Measurements from ENCODE around the gene NOTO.
"Not testable (repeated sequence)": the region's sequence is repeated elsewhere in the genome, so short reads cannot be mapped to it uniquely, and the experiment has no call there.

Gene NOTO

DNA sequence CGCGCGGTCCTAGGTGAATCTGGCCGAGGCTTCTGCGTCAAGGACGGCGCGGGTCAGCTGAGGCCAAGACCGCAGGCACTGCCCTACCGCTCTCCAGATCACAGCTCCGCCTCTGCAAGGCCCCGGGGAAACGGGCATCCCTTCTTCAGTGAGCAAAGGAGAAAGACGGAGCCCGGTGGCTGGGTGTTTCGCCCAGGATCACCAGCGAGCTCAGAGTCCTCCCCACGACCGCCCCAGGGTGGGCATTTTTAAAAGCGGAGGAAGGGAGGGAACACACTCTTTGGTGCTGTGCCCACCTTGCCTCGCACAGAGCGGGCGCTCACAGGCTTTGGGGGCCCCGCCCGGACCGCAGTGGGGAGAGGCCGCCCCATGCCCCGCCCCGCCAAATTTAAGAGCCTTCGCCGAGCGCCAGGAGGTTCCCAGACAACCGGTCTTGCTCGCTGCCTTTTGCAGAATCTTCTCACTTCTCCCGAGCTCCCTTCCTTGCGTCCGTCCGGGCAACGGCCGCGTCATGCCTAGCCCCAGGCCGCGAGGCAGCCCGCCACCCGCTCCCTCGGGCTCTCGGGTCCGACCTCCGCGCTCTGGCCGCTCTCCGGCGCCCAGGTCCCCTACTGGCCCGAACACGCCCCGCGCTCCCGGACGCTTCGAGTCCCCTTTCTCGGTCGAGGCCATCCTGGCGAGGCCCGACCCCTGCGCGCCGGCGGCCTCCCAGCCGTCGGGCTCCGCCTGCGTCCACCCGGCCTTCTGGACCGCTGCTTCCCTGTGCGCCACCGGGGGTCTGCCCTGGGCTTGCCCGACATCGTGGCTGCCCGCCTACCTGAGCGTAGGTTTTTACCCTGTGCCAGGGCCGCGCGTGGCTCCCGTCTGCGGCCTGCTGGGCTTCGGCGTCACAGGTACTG is at the start of gene NOTO:
NOTO (plus strand) TSS at position 419 of the 899 bp plus-strand sequence; CDS start at position 512, 93 bp downstream.
- DNase-seq, result no peak

DNA sequence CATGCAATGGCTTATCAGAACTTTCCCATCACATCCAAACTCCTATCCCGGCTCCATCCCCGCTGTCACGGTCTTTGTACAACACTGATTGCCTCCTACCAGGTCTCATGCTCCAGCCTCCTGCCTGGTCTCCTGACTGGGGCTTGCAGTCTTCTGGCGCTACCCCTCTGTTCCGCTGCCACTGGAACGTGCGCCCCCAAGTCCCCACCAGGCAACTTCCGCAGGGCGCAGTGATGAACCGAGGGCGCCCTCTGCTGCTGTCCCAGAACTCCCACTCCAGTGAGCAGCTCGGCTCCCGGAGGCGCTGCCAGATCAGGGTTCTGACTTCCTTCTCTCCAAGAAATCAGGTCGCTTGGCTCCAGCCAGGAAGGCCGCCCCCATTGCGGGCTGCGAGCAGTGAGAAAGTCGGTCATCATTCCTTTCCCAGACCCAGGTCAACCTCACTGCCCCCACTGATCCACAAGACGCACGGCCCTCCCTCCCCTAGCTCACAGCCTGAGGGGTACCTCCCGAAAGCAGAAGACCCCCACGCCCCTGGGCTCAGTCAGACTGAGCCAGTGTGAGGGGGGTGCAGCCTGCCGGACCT is 45.7 kb upstream of the NOTO start:
- DNase-seq, result no peak

DNA sequence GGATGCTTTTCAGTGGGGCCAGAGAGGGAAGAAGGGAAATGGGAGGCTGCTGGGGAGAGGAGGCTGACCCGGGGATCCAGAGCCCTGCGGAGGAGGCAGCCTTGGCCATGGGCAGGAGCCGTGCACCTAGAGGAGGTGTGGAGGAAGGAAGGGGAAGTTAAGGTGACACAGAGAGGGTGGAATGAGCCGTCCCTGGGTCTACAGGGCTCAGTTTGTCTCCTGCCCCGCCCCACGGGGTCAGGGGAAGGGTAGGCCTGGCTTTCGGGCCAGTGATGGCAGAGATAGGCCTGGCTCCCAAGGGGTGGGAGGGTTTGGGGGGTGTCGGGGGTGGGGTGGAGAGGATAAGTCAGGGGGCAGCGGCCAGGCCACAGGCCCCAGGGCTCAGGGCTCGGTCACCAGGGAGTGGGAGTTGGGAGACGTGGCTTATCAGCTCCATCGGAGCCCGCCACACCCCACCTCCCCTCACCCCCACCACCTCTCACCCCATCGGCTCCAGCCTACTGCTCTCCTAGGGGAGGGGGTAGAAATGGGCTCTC is 39.5 kb upstream of the NOTO start:
- no peak for DNase-seq

DNA sequence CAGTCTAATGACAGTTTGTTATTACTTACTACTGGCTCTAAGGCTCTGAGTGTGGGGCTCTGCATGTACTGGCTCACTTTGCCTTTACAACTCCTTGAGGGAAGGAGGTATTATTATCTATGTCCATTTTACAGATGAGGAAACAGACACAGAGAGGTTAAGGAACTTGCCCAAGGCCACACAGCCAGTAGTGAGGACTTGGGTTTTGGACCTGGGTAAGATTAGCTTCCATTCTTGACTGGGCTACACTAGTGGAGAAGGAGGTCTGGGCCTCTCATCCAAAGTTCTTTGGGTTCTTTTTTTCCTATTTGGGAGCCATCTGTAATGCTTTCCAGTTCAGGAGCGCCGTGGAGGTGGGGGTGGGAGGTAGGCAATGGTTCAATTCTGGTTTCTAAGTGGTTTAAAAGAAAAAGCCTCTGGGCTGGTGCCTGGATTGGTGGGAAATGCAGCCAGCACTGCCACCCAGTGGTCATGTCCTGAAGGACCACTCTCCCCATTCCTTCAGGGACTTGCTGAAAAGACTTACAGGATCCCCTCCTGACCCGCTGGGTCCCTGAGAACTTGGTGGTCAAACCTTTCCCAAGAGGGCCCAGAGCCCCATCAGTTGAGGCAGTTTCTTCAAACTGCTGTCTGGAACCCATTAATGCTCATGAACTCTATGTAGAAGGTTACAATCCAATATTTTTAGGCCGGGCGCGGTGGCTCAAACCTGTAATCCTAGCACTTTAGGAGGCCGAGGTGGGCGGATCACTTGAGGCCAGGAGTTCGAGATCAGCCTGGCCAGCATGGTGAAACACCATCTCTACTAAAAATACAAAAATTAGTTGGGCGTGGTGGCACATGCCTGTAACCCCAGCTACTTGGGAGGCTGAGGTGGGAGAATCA is 38.6 kb upstream of the NOTO start:
- DNase-seq, result no peak

DNA sequence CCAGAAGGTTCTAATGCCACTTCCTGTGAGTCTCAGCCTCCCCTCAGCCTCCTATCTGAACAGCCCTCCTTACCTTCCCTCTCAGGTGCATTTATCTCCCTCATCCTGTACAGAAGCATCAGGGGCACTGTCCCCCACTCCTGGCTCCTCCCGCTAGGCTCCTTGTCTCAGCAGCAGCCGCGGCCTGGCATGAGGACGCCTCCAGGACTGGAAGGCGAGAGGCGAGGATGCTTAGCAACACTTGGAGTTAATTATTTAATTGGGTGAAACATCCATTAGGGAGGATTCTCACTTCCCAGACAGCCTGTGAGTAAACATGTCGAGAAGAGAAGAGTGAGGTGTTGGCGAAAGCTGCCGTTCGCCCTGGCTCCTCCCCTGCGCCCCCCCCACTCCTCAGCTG is 36.4 kb upstream of the NOTO start:
- DNase-seq, result not testable (repeated sequence)

DNA sequence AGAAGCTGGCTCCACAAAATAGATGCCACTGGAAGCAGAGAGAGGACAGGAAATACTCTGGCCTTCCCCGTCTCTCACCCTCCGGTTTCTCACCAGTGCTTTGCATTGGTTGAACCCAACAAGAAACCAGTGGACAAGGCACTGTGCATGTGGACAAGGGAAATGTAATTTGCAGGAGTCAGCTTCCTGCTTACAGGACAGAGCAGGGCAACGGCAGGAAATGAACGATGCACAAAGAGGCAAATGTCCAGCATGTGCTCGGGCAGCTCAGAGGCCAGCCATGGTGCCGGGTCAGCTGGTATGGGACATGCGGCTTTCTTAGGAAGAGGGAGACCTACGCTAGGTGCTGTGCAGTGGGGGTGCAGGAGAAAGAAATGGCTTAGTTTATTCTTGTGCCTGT is 35.6 kb upstream of the NOTO start:
- not testable (repeated sequence) for DNase-seq

- DNase-seq, result not testable (repeated sequence)
These were observed 34.0 kb upstream of the NOTO start for GRCh38 chr2:73168348-73168747.

- DNase-seq, result not testable (repeated sequence)
These were observed 32.0 kb upstream of the NOTO start for GRCh38 chr2:73170341-73170740.

- DNase-seq, result no peak
These were observed 29.4 kb upstream of the NOTO start for GRCh38 chr2:73172963-73173362.

GRCh38 chr2:73173781-73174180 is 28.6 kb upstream of the NOTO start:
- DNase-seq, result no peak

DNA sequence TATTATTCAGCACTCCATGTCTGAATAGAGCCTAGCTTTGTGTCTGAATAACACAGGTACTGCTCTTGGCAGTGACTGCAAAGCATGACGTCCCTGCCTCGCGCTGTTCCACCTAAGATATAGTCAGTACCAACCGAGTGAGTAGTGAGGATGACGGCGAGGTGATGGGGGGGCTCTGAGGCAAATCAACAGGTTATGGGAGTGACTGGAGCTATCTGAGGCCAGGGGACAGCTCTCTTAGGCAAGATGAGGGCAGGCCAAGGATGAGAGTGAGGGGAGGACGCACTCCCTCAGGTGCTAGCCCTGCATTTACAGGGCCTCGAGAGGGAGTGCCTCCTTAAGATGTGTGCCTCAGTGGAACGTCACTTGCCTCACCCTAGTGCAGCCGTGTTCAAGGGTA is 28.1 kb upstream of the NOTO start:
- no peak for DNase-seq

- no peak for DNase-seq
These were observed 27.3 kb upstream of the NOTO start for GRCh38 chr2:73174941-73175662.

- no peak for DNase-seq
These were observed 26.6 kb upstream of the NOTO start for GRCh38 chr2:73175663-73176204.

- no peak for DNase-seq
These were observed 26.0 kb upstream of the NOTO start for GRCh38 chr2:73176205-73176880.

- peak; percentile 78 for DNase-seq
These were observed 25.3 kb upstream of the NOTO start for GRCh38 chr2:73176881-73177644.

- no peak for DNase-seq
These were observed 24.6 kb upstream of the NOTO start for GRCh38 chr2:73177645-73178255.

DNA sequence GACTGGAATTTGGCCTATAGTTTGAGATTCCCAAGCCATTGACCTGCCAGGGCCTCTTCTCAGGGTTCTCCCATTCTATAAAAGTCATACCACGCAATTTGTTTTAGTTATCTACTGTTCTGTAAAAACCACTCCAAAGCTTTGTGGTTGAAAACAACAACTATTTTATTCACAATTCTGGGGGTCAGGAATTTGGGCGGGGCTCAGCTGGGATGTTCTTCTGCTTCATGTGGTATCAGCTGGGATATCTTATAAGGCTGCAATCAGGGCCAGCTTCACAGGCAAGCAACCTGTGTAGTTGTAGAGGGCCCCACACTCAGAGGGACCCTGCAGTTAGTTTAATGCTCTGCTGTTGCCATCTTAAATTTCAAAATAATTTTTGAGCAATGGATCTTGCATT is 16.4 kb upstream of the NOTO start:
- DNase-seq, result no peak

DNA sequence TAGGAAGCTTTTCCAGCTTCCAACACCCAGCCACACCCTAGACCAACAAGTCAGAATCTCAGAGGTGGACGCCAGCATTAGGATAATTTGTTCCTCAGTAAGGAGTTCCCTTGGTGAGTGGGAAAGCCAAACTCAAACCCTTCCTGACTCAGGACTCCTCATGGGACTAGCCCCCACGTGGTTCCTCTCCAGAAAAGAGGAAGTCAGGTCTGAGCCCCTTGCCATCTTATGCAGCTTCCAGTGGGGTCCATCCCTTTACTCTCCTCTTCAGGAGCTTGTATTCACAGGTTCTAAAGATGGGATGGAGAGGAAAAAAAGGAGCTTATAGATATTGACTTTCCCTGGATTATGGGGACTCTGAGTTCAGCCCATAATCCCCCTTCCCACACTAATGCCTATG is 14.8 kb upstream of the NOTO start:
- no peak for DNase-seq

GRCh38 chr2:73197579-73197978 is 4.8 kb upstream of the NOTO start:
- DNase-seq, result no peak

- not testable (repeated sequence) for DNase-seq
These were observed 2.1 kb upstream of the NOTO start for GRCh38 chr2:73200281-73200680.
